AG04449 (cell line): ENCODE measurements around the gene PTGDR2.

Experiments
- CTCF ChIA-PET: fragments of 350-600 bp; formaldehyde crosslinking; extraction: SDS; loops from one replicate; lab custom pipeline; 2021; ENCODE audit warnings: antibody characterized with exemption; lab: Yijun Ruan, JAX
- POLR2A ChIA-PET: fragments of 400-600, 350-600 bp; formaldehyde crosslinking; extraction: SDS; loops from one replicate; lab custom pipeline; 2020; ENCODE audit warnings: antibody characterized with exemption, inconsistent platforms; lab: Yijun Ruan, JAX
- DNase-seq: peaks from one replicate; pipeline ENCODE4 v3.0.0-alpha.2; 2010; ENCODE audit warnings: low read depth, low spot score
- H3K4me3 ChIP-seq: 2 replicates; pipeline ENCODE4 v1.5.1; 2011; ENCODE audit warnings: low read depth, mild to moderate bottlenecking, control low read depth, low read length
- CTCF ChIP-seq: IDR thresholded peaks from one replicate; pipeline ENCODE4 v1.5.1; 2011; ENCODE audit warnings: mild to moderate bottlenecking, moderate library complexity, low read length, control low read depth, inconsistent platforms; ENCODE audit not compliant: insufficient read depth; ENCODE audit errors: missing control alignments

PTGDR2 gene

GRCh38 chr11:60878245-60879101 lies 22.7 kb upstream of the PTGDR2 start:
- TF ChIP-seq CTCF: no peak
- no peak overlapping the region for H3K4me3 ChIP-seq
- CTCF ChIA-PET: interaction anchor here (1.0 to 3.9 kb wide), 6 partner anchors 9 to 48 kb away, joined by 4 to 14 read pairs (median 10); no protein-coding TSS in a partner anchor
- POLR2A ChIA-PET: no interaction called here
- DNase-seq: no peak

GRCh38 chr11:60876168-60876485 lies 20.4 kb upstream of the PTGDR2 start:
- no peak for TF ChIP-seq CTCF
- DNase-seq: no peak
- ChIA-PET POLR2A (no interaction called here), CTCF (interaction anchor here (1.6 to 3.9 kb wide), 4 partner anchors 11 to 45 kb away, joined by 7 to 17 read pairs (median 14); no protein-coding TSS in a partner anchor)
- no peak overlapping the region for H3K4me3 ChIP-seq

GRCh38 chr11:60875366-60876167 lies 19.8 kb upstream of the PTGDR2 start:
- no peak overlapping the region for H3K4me3 ChIP-seq
- CTCF ChIA-PET: interaction anchor here (1.6 to 3.9 kb wide), 4 partner anchors 12 to 44 kb away, joined by 7 to 17 read pairs (median 15); no protein-coding TSS in a partner anchor
- no peak for TF ChIP-seq CTCF
- no peak for DNase-seq
- POLR2A ChIA-PET: no interaction called here

GRCh38 chr11:60874421-60875365 lies 18.9 kb upstream of the PTGDR2 start:
- no peak for TF ChIP-seq CTCF
- H3K4me3 ChIP-seq: no peak overlapping the region
- ChIA-PET CTCF (interaction anchor here (1.6 to 3.9 kb wide), 4 partner anchors 13 to 43 kb away, joined by 7 to 17 read pairs (median 15); no protein-coding TSS in a partner anchor), POLR2A (no interaction called here)
- DNase-seq: no peak

- no peak overlapping the region for H3K4me3 ChIP-seq
- ChIA-PET POLR2A (no interaction called here), CTCF (interaction anchor here (1.6 to 4.5 kb wide), 4 partner anchors 14 to 42 kb away, joined by 5 to 17 read pairs (median 16); no protein-coding TSS in a partner anchor)
- no peak for TF ChIP-seq CTCF
- DNase-seq: no peak
Measured at GRCh38 chr11:60873533-60873932, 17.8 kb upstream of the PTGDR2 start.
